HG03469 (cell line): Measurements from ENCODE around the gene POMGNT2.

Experiments
- ATAC-seq: cut with Tn5 transposase; IDR thresholded peaks from one replicate; pipeline ENCODE4 v1.9.1; 2021; ENCODE audit warnings: mild to moderate bottlenecking, moderate library complexity, moderate number of reproducible peaks; ENCODE audit not compliant: unreplicated experiment

The POMGNT2 gene

GRCh38 chr3:43104039-43104438 is 1.8 kb downstream of the POMGNT2 start:
- no peak for ATAC-seq

DNA sequence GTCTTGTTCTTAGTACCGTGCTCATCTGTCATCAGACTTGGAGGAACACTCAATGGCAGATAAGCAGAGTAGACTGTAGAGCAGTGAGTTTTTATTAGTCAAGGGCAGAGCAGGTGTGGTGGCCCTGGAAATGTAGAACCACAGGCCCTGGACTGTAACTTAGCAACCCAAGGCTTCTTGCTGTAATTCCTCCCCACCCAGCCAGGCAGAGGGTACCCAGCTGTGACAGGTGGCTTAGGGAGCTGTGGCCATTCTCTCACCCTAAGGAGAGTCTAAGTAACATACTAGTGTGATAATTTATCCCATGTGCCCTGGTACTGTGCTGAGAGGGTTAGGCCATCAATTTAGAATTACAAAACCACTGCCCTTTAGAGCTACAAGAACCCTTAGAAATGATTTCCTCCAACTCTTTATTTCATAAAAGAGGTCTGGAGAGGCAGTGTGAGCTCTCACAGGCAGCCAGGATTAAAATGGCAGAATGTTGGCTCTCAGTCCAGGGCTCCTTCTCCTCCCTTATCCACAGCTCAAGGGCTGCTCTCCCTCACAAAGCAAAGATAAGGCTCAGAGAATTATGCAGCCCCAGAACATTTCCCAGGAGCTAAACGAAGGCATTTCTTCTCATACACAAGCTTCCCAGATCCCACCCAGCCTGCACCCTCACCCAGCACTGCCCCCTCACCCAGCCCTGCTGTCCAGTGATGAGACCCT is 3.0 kb downstream of the POMGNT2 start:
- no peak for ATAC-seq

DNA sequence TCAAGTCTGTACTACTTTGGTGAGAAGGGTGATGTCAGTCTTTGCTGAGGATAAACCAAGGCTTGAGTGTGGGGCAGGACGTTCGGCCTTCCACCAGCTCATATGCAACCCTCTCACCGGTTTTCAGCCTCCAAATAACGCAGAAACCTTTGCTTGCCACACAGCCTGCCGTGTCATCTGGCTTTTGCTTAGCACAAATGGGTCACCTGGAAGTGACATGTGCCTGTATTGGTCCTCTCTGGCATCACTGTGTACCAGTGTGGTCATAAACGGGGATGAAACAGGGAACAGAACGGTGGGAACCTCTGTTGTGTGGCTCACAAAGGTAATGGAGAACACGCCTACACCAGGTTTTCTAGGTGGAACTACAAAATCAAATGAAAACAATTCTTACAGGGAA is 7.1 kb downstream of the POMGNT2 start:
- no peak for ATAC-seq

DNA sequence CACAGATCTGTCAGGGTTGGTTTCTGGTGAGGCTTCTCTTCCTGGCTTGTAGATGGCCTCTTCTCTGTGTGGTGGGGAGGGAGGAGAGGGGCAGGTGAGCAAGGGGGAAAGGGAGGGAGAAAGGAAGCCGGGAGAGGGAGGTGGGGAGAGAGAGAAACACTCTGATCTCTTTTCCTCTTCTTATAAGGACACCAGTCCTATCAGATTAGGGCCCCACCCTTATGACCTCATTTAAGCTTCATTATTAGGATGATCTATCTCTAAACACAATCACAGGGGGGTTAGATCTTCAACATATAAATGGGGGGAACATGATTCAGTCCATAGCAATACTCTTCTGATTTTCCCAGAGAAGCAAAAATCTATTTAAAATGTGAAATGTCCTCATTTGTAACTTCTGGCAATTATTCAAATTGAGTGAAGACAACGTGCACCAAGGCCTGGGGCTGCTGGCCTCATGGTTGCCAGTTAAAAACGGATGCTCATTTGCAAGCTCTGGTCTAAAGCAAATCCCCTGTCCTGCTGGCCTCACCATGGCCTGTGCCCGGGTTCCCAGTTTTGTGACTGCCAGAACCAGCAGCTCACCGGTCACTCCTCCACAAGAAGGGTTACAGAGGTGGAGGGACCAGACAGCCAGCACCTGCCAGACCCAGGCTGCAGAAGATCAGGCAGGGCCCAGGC is 8.3 kb downstream of the POMGNT2 start:
- no peak for ATAC-seq

GRCh38 chr3:43096761-43097160 is 9.1 kb downstream of the POMGNT2 start:
- no peak for ATAC-seq

GRCh38 chr3:43095370-43095769 is 10.5 kb downstream of the POMGNT2 start:
- no peak for ATAC-seq

- no peak for ATAC-seq
Measured at GRCh38 chr3:43094851-43095250, 11.0 kb downstream of the POMGNT2 start.

DNA sequence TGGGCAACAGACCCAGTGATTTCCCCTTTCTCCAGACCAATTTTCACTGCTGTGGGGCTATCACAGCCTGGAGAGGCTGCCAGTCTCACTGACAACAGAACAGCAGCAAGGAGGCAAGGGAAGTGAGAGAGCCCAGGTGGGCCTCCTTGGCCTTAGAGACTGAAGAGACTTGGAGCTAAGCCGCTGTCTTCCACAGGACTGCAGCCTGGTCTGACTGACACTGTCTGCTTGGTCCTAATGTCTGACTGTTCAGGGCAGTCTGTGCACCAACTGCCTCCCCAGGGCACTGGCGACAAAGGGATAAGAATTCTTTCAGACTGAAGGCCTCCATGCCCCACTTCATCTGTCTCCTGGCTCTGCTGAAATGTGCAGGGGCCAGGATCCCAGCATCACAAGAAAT is 11.5 kb downstream of the POMGNT2 start:
- ATAC-seq, result no peak

- ATAC-seq, result no peak
Measured at GRCh38 chr3:43093974-43094373, 11.9 kb downstream of the POMGNT2 start.

DNA sequence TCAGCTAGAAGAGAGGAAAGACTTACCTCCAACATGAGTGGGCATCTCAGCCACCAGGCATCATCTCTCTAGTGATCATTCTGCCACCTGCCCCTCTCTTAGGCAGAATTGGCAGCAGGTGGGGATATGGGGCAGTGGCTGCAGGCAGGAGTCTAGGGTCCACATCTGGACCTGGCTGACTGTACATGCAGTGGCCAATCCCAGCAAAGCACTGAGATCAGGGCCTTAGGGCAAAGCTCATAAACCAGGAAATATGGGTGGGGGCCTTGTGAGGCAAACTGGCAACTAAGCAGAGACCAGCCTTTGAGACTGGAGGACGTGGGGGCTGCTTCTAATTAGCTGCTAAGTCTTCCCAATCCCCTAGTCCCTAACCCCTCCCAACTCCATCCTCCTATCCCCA is 12.9 kb downstream of the POMGNT2 start:
- ATAC-seq, result no peak

GRCh38 chr3:43091481-43091880 is 14.4 kb downstream of the POMGNT2 start:
- ATAC-seq, result no peak

DNA sequence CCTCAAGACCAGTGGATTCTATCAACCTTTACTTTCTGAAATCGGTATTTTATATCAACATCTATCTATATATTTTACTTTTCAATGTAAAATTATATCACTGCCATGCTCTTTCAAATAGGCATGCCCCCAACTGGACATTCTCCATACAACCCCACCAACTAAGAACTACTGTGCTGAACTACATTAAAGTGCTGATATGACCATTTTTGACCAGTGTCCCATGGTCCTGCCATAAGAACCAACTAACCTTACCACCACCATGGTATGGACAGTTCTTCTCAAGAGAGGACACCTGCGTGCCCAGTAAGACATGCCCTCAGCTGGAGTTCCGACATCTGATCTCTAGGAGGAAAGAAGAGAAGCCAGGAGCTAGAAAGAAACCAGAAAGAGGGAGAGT is 15.6 kb downstream of the POMGNT2 start:
- ATAC-seq, result no peak

DNA sequence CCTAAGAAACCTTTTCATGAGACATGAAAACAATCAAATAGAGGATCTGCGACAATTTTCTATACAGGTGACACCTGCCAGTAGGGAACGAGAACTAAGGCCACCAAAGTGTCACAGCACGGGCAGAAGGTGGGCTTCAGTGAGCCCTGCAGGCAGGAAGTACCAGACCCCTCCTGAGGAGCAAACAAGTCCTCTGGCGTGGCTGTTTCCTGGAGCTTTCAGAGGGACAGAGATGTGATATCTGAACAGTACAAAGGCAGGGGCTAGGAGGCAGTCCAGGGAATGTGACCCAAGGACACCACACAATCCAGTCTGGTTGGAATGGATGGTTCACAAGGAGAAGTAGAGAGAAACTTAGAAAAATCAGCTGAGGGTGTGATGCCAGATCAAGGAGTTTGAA is 16.8 kb downstream of the POMGNT2 start:
- ATAC-seq, result no peak

DNA sequence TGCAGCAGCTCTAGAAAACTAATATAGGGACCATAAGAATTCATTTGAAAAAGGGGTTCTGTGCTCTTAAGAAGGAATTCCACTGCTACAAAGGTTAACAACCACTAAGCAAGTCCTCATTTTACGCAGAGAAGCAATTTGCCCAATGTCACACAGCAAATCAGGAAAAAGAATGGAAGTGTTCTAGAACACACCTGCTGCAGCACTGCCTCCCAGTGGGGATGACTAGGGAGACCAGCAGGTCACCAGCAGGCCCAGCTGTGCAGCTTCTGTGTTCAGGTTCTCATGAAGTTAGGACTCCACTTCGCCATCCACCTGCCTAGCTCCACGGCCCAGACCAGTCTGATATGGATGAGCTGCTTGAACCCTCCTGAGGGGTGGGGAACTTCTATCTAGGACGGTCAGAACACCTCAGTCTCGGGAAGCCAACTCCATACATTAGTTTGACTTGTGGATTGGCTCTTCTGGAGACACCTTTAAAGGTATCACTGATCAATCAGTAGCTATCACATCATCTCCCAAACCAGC is 18.6 kb downstream of the POMGNT2 start:
- no peak for ATAC-seq

GRCh38 chr3:43086460-43087165 is 19.3 kb downstream of the POMGNT2 start:
- ATAC-seq, result no peak

DNA sequence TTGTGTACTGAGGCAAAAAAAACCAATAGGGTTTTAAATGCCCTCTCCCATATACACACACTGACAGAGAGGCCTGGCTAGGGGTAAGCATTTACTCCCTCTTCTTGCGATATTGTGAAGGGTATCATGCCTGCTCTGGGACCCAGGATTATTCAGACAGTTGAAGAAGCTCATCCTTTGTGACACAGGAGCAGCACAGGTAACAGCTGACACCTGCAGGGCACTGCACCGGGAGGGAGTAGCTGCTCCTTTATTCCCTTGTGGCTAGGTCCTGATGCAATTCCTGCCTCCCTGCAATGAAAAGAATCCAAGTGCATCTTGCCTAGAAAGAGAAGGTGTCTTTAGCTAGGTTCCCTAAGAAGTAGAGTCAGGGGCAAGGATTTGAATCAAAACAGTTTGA is 23.4 kb downstream of the POMGNT2 start:
- ATAC-seq, result no peak

DNA sequence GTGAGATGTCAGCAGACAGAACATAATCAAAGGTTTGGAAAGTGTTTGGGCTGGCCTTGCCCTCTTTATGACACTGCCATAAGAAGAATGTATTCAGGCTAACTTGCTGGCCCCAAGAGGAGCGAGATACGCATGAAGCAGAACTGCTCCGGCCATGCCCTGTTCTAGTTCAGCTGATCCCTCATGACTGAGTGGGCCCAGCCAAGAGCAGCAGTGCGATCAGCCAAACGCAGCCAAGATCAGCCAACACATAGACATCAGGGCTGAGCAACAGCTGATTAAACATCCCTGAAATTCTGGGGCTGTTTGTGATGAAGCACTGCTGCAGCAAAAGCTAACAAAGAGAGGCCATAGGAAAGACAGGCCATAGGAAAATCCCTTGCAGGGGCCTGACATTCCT is 24.1 kb downstream of the POMGNT2 start:
- ATAC-seq, result no peak

DNA sequence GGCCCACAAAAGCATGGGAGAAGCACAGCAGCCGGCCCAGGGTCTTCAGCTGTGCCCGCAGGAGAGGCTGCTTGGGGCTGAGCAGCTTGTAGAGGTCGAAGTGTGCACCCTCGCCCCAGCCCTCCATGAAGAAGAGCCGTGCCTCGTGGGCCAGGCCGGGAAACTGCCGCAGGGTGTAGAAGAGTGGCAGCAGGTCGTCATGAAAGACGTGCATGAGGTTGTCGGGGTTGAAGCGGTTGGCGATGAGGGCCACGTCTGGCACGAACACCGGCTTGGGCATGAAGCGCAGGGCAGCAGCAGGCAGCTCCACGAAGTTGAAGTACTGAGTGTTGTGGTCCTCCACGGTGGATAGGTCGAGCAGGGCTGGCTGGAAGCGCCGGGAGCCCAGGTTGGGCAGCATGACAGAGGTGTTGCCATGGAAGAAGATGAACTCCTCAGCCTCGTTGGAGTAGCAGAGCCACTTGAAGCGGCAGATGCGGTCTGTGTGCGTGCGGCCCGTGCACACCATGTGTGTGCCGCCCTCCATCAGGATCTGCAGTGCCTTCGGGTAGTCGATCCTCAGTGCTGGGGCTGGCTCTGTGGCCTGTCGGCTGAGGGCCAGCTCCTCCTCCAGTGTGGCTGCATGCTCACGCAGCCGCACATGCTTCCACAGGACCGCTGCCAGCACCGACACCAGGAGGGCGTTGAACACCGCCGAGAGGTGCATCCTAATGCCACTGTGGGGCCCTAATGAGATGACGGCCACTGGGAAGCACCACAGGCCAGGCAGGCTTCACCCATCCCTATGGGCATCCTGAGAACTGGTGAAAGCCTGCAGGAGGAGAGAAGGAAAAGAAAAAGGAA is 24.9 kb downstream of the POMGNT2 start:
- ATAC-seq, result no peak

DNA sequence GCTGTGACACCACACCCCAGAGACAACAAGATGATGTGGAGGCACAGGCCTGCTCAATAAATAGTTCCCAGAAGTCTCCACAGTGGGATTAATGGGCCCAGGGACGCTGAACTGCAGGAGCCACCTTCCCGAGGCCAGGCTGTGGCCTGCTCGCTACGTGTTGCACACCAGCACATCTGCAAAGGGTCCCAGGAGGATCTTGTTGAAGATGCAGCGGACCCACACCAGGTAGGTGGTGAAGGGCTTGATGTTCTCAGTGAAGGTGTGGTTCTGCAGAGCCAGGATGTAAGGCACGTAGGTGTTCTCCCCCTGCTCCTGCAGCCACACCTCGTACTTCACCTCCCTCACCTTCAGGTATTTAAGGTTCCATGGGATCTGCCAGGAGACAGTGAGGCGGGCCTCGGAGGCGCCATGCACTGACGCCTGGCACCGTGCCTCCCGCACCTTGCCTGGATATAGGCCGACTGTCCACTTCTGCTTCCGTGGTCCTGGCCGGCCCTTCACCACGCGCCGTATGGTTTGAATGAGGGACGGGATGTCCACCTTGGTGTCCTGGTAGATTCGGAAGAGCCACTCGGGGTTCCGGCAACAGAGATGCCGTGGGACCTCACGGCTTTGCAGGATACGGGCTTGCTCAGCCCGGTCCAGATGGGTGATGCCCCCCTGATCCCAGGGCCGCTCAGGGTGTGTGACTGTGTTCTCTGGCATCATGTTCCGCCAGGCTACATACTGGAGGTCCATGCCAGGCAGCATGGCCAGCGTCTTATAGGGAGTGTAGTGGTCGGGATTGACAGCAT is 26.1 kb downstream of the POMGNT2 start:
- ATAC-seq, result no peak

GRCh38 chr3:43077707-43078106 is 28.2 kb downstream of the POMGNT2 start:
- no peak for ATAC-seq
